ENCODE data around the gene ZSCAN26.

Gene ZSCAN26

GRCh38 chr6:28266962-28267694 lies at the start of gene ZSCAN26:
Gene ZSCAN26, plus strand, starts transcription at chr6:28267143. Its CDS starts 4,777 bp downstream, at chr6:28271920.
- peak; percentile 69 for DNase-seq (ENCODE audit: low read depth, low spot score)

- DNase-seq (ENCODE audit: low read depth, low spot score), result no peak
These were observed 49.1 kb upstream of the ZSCAN26 start for GRCh38 chr6:28217890-28218289.

- no peak for DNase-seq (ENCODE audit: low read depth, low spot score)
These were observed 48.4 kb upstream of the ZSCAN26 start for GRCh38 chr6:28218312-28219248.

- no peak for DNase-seq (ENCODE audit: low read depth, low spot score)
These were observed 46.4 kb upstream of the ZSCAN26 start for GRCh38 chr6:28220257-28221133.

GRCh38 chr6:28224131-28225055 lies 42.5 kb upstream of the ZSCAN26 start:
- DNase-seq (ENCODE audit: low read depth, low spot score), result no peak

GRCh38 chr6:28225056-28225834 lies 41.7 kb upstream of the ZSCAN26 start, which contains the start of gene ZSCAN9:
Gene ZSCAN9, plus strand, starts transcription at chr6:28225275. Its CDS starts 1,810 bp downstream, at chr6:28227085.
- DNase-seq (ENCODE audit: low read depth, low spot score), result peak; percentile 46

GRCh38 chr6:28226460-28226859 lies 40.5 kb upstream of the ZSCAN26 start:
- no peak for DNase-seq (ENCODE audit: low read depth, low spot score)

GRCh38 chr6:28232785-28233184 lies 34.2 kb upstream of the ZSCAN26 start:
- no peak for DNase-seq (ENCODE audit: low read depth, low spot score)

- DNase-seq (ENCODE audit: low read depth, low spot score), result no peak
These were observed 31.0 kb upstream of the ZSCAN26 start for GRCh38 chr6:28235912-28236452.

- DNase-seq (ENCODE audit: low read depth, low spot score), result no peak
These were observed 27.3 kb upstream of the ZSCAN26 start for GRCh38 chr6:28239636-28240035.

GRCh38 chr6:28240471-28240870 lies 26.5 kb upstream of the ZSCAN26 start:
- no peak for DNase-seq (ENCODE audit: low read depth, low spot score)

GRCh38 chr6:28243946-28244345 lies 23.0 kb upstream of the ZSCAN26 start:
- DNase-seq (ENCODE audit: low read depth, low spot score), result no peak

- no peak for DNase-seq (ENCODE audit: low read depth, low spot score)
These were observed 21.6 kb upstream of the ZSCAN26 start for GRCh38 chr6:28245206-28245941.

GRCh38 chr6:28248916-28249315 lies 18.0 kb upstream of the ZSCAN26 start:
- no peak for DNase-seq (ENCODE audit: low read depth, low spot score)

- no peak for DNase-seq (ENCODE audit: low read depth, low spot score)
These were observed 16.2 kb upstream of the ZSCAN26 start for GRCh38 chr6:28250747-28251146.

GRCh38 chr6:28251661-28252008 lies 15.3 kb upstream of the ZSCAN26 start:
- DNase-seq (ENCODE audit: low read depth, low spot score), result no peak

- peak; percentile 65 for DNase-seq (ENCODE audit: low read depth, low spot score)
These were observed 14.7 kb upstream of the ZSCAN26 start, which contains the start of gene ZKSCAN4 for GRCh38 chr6:28252009-28252975. Gene ZKSCAN4, minus strand, starts transcription at chr6:28252269. Its CDS starts 289 bp downstream, at chr6:28251980.
